Esophagus squamous epithelium (tissue), 4 donors: ENCODE measurements around the gene LRRTM3.

Experiments
- CTCF ChIP-seq, 6 experiments: fragments of 450-650 bp in 4 of 6; fragments of 200-600 bp in 2 of 6; sonication (generic) in 2 of 6; IDR thresholded peaks; one replicate each; pipeline ENCODE4 v1.5.1; 2016 to 2019; ENCODE audit warnings: antibody characterized with exemption in 6 of 6, mild to moderate bottlenecking in 4 of 6, moderate library complexity in 4 of 6
- POLR2A ChIP-seq, 4 donors: fragments of 450-650 bp; IDR thresholded peaks; one replicate each; pipeline ENCODE4 v1.6.1; 2017; ENCODE audit warnings: antibody characterized with exemption in 4 of 4, mild to moderate bottlenecking in 4 of 4, moderate library complexity in 3 of 4

GRCh38 chr10:66880292-66880691 lies 45.5 kb upstream of the LRRTM3 start:
- no peak for TF ChIP-seq CTCF (IDR thresholded peaks at IDR 0.05)
- TF ChIP-seq POLR2A (IDR thresholded peaks at IDR 0.05): no peak
